Upper lobe of right lung (tissue), 1 donor: ENCODE data around the gene ATP5F1D. TPM values are rescaled to one million over a fixed set of nuclear protein-coding genes. Genes with fewer than 3 reads are reported as not detected.
"Not testable (repeated sequence)": the region's sequence is repeated elsewhere in the genome, so short reads cannot be mapped to it uniquely, and the experiment has no call there.

ENCODE experiments used
- ATAC-seq: fragments of 200-7000 bp; cut with Tn5 transposase; one replicate; pipeline ENCODE4 v1.9.1; 2020; ENCODE audit warnings: mild to moderate bottlenecking, moderate library complexity
- DNase-seq: peaks from one replicate; pipeline ENCODE4 v3.0.0-alpha.2; 2020
- H3K27ac ChIP-seq: fragments of 200-600 bp; one replicate; pipeline ENCODE4 v1.8.0; 2022
- H3K27me3 ChIP-seq: fragments of 200-600 bp; one replicate; pipeline ENCODE4 v1.8.0; 2022; ENCODE audit warnings: mild to moderate bottlenecking
- H3K36me3 ChIP-seq: fragments of 200-600 bp; one replicate; pipeline ENCODE4 v1.8.0; 2022
- H3K4me1 ChIP-seq: fragments of 200-600 bp; one replicate; pipeline ENCODE4 v1.8.0; 2022
- H3K4me3 ChIP-seq: fragments of 200-600 bp; one replicate; pipeline ENCODE4 v1.8.0; 2022; ENCODE audit warnings: mild to moderate bottlenecking
- H3K9me3 ChIP-seq: fragments of 200-600 bp; one replicate; pipeline ENCODE4 v1.8.0; 2022
- CTCF ChIP-seq: fragments of 200-600 bp; IDR thresholded peaks from one replicate; pipeline ENCODE4 v1.8.0; 2022; ENCODE audit warnings: antibody characterized with exemption
- intact Hi-C: fragments of 100-400 bp; cut with DNase I; formaldehyde crosslinking; loops from one replicate; pipeline ENCODE4 v1.11.0; 2022
- total RNA-seq: library from RNA; stranded (reverse); fragmentation: NEBNext Ultra II Directional; extraction: Animal tissue kit (Norgen Biotek cat#: 25700); gene quantifications from one replicate; pipeline ENCODE4 v1.2.1, GENCODE V29; 2021
- donor health status: DM: no; HTN: yes; CAD: no; lungs with severe emphysema.

ATP5F1D gene
- total RNA-seq, 1 donor from 2014 or later = 126 TPM

DNA sequence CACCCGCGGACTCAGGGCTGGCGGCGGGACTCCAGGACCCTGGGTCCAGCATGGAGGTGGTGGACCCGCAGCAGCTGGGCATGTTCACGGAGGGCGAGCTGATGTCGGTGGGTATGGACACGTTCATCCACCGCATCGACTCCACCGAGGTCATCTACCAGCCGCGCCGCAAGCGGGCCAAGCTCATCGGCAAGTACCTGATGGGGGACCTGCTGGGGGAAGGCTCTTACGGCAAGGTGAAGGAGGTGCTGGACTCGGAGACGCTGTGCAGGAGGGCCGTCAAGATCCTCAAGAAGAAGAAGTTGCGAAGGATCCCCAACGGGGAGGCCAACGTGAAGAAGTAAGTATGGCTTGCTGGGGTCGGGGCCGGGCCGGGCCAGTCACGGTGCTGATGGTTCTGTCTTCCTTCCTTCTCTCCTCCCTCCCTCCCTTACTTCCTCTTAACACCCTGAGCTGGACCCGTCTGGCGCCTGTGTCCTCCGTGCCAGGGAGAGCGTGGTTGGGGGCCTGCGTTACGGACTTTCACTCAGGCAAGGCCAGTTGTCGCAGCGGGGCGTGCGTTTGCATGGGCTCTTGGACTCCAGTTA lies 34.6 kb upstream of the ATP5F1D start:
- peak overlapping the region; percentile 80 for H3K27ac ChIP-seq
- H3K4me3 ChIP-seq = peak overlapping the region; percentile 72
- H3K36me3 ChIP-seq = peaks cover 4% of the 10 kb centered on the region
- ATAC-seq (peak; percentile 17), DNase-seq (no peak)
- intact Hi-C loops = no loop called here
- H3K4me1 ChIP-seq = peaks cover 55% of the 10 kb centered on the region
- H3K27me3 ChIP-seq = no peaks in the 10 kb centered on the region
- H3K9me3 ChIP-seq = no peaks in the 10 kb centered on the region
- TF ChIP-seq CTCF = no peak

GRCh38 chr19:1208830-1209229 lies 32.7 kb upstream of the ATP5F1D start:
- H3K27me3 ChIP-seq, DNase-seq, H3K9me3 ChIP-seq, intact Hi-C loops, ATAC-seq, H3K36me3 ChIP-seq, H3K4me3 ChIP-seq: not testable (repeated sequence)
- Histone ChIP-seq H3K4me1 (peaks cover 58% of the 10 kb centered on the region), H3K27ac (peak overlapping the region; percentile 3)

GRCh38 chr19:1210227-1210538 lies 31.4 kb upstream of the ATP5F1D start:
- H3K27me3 ChIP-seq = no peaks in the 10 kb centered on the region
- peaks cover 8% of the 10 kb centered on the region for H3K36me3 ChIP-seq
- no peak overlapping the region for H3K27ac ChIP-seq
- intact Hi-C loops = no loop called here
- DNase-seq = no peak
- no peak for TF ChIP-seq CTCF
- ATAC-seq = no peak
- H3K9me3 ChIP-seq = no peaks in the 10 kb centered on the region
- H3K4me3 ChIP-seq = no peak overlapping the region
- peaks cover 66% of the 10 kb centered on the region for H3K4me1 ChIP-seq

- peaks cover 78% of the 10 kb centered on the region for H3K4me1 ChIP-seq
- H3K36me3 ChIP-seq = peaks cover 8% of the 10 kb centered on the region
- no peak for TF ChIP-seq CTCF
- ATAC-seq = peak; percentile 4
- intact Hi-C loops = no loop called here
- no peaks in the 10 kb centered on the region for H3K9me3 ChIP-seq
- no peak overlapping the region for H3K27ac ChIP-seq
- H3K27me3 ChIP-seq = no peaks in the 10 kb centered on the region
- no peak overlapping the region for H3K4me3 ChIP-seq
- DNase-seq = peak; percentile 78
Observed at GRCh38 chr19:1211494-1212234, 29.9 kb upstream of the ATP5F1D start.

DNA sequence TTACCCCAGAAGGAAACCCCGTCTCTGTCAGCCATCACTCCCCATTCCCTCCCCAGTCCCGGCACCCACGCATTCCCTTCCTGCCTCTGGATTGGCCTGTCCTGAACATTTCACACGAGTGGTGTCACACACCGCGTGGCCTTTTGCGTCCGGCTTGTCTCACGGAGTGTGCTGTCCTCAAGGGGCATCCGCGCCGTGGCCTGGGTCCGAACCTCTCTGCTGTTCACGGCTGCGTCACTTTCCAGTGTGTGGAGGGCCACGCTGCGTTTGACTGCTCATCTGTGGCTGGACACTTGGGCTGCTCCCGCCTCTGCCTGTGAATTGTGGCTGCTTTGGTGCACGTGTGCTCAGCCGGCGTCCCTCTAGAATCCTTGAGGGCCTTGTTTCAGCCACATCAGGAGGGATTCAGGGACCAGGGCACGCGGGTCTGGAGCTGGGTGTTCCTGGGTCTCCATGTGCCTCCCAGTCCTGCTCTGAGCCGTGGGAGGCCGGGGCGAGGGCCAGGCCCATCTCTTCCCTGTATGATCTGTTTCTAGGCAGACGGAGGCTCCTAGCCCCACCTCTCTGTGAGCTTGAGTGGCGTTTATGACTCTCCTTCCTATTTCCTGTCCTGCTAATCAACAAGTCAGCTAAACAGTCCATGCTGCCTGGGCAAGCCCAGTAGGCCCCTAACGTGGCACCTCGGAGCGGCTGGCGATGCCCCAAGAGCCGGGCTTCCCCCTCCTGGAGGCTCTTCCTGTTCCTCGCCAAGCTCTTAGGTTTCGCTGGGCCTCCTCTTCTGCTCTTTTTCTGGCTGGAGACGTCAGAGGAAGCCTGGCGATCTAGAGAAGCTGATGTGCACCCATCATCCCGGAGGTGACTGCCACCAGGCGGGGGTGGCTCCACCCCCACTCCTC lies 27.9 kb upstream of the ATP5F1D start:
- no peak for TF ChIP-seq CTCF
- peaks cover 71% of the 10 kb centered on the region for H3K4me1 ChIP-seq
- intact Hi-C loops = no loop called here
- H3K9me3 ChIP-seq = no peaks in the 10 kb centered on the region
- peak overlapping the region; percentile 80 for H3K27ac ChIP-seq
- no peak overlapping the region for H3K4me3 ChIP-seq
- peaks cover 8% of the 10 kb centered on the region for H3K36me3 ChIP-seq
- DNase-seq (peak; percentile 85), ATAC-seq (peak; percentile 78)
- H3K27me3 ChIP-seq = no peaks in the 10 kb centered on the region

- intact Hi-C loops = no loop called here
- peaks cover 8% of the 10 kb centered on the region for H3K36me3 ChIP-seq
- H3K27me3 ChIP-seq = no peaks in the 10 kb centered on the region
- peaks cover 63% of the 10 kb centered on the region for H3K4me1 ChIP-seq
- peak overlapping the region; percentile 80 for H3K27ac ChIP-seq
- H3K9me3 ChIP-seq = no peaks in the 10 kb centered on the region
- DNase-seq (no peak), ATAC-seq (no peak)
- TF ChIP-seq CTCF = no peak
- H3K4me3 ChIP-seq = no peak overlapping the region
Observed at GRCh38 chr19:1214299-1214861, 27.2 kb upstream of the ATP5F1D start.
